ENCODE results near the gene ZYG11B. TPM values are rescaled to one million over a fixed set of nuclear protein-coding genes. Genes with fewer than 3 reads are reported as not detected.
A peak's percentile ranks its signal among the peaks of the same experiment; 100 is the strongest.

Gene ZYG11B
- polyA plus RNA-seq (2012; ENCODE audit: insufficient read depth, insufficient read length, low read depth) = 2.6 TPM

DNA sequence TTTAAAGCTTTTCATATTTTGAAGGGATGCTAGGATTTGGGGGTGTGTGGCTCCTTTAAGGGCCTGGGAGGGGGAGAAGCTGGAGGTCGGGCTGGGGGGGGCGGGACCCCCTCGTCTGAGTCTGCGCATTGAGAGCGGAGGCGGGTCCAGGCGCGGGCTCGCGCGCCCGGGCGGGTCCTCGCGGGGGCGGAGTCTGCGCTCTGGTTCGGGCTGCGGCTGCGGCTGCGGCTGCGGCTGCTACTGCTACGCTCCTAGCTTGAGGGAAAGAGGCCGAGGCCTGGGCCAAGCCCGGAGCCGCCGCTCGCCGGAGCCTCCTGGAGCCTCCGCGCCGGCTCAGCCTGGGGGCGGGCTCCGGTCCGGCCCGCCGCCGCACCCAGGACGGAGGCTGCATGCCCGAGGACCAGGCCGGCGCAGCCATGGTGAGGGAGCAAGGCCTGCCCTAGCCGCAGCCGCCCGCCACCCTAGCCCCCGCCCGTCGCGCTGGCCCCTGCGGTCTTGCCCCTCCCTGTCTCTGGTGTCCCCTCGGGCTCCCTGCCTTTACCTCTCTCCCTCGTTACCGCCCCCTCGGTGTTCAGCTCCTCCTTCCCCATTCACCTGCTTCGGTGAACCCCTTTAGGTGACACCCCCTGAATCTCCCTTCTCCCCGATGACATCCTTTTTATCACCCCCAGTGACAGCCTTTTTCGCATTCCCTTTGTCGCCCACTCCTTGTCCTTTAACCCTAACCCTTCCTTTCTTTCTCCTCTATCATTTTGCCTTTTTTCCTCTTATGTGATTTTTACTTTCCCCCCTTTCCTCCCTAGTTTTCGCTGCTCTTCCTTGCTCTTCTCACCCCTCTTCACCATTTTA lies at the start of gene ZYG11B:
ZYG11B (plus strand) TSS at position 189 of the 849 bp plus-strand sequence; CDS start at position 390, 201 bp downstream.
- Histone ChIP-seq H3K36me3 (no peaks in the 10 kb centered on the region), H3K27me3 (no peaks in the 10 kb centered on the region), H3K9me3 (no peaks in the 10 kb centered on the region), H3K4me3 (ENCODE audit: low read depth, low read length) (peak within 1 kb of the TSS; percentile 85), H3K4me1 (no peaks in the 10 kb centered on the region)
- TF ChIP-seq, protein P1, sequence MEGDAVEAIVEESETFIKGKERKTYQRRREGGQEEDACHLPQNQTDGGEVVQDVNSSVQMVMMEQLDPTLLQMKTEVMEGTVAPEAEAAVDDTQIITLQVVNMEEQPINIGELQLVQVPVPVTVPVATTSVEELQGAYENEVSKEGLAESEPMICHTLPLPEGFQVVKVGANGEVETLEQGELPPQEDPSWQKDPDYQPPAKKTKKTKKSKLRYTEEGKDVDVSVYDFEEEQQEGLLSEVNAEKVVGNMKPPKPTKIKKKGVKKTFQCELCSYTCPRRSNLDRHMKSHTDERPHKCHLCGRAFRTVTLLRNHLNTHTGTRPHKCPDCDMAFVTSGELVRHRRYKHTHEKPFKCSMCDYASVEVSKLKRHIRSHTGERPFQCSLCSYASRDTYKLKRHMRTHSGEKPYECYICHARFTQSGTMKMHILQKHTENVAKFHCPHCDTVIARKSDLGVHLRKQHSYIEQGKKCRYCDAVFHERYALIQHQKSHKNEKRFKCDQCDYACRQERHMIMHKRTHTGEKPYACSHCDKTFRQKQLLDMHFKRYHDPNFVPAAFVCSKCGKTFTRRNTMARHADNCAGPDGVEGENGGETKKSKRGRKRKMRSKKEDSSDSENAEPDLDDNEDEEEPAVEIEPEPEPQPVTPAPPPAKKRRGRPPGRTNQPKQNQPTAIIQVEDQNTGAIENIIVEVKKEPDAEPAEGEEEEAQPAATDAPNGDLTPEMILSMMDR (IDR thresholded peaks at IDR 0.05; ENCODE audit: low read depth, low read length) = no peak
- DNase-seq = peak; percentile 89

DNA sequence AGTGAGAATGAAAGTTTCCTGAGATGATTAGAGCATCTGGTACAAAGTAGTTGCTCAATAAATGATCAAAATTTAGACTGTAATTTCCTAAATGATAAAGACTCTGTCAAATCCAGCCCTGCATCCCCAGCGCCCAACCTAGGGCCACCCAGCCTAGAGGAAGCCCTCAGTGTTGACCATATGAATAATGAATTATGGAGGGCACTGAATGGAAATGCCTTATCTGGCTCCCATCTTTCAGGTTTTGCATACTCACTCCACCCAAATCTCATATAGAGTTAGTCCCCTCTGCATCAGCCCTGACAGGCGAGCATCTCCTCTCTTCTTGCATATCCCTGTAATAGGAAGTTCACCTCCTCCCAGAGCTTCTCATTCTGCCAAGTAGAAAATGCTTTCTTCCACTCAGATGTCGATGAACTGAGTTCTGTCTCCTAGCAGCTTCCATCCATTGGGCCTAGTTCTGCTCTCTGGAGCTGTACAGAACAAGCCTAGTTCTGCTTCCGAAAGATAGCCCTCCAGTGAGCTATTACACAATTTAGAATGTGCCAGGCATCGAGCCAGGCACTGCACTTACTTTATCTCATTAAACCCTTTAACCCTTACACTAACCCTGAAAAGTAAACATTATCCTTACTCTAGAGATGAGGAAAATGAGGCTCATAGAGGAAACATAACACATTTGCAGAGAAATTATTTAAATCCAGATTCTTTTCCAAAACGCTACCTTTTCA lies 49.0 kb upstream of the ZYG11B start:
- Histone ChIP-seq H3K27me3 (no peaks in the 10 kb centered on the region), H3K4me1 (no peaks in the 10 kb centered on the region), H3K4me3 (ENCODE audit: low read depth, low read length) (no peak overlapping the region), H3K36me3 (no peaks in the 10 kb centered on the region), H3K9me3 (no peaks in the 10 kb centered on the region)
- DNase-seq = no peak
- TF ChIP-seq, protein P1 (IDR thresholded peaks at IDR 0.05; ENCODE audit: low read depth, low read length) = no peak

DNA sequence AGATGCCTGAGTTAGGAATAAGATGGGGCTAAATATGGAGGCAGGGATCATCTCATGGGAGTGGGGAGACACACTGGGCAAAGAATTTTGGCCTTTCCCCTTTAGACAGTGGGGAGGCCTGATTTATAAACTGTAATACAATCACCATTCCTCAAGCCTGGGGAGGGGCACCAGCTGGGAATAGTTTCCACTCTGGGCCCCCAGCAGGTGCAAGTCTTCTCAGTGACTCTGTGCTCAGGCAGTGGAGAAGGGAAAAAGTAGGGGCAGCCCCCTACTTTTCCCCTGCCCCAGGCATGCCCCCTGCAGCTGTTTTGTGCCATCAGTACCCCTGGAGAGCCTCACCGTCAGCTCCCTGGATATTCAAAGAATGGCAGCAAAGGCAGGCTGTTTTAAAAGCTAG lies 47.2 kb upstream of the ZYG11B start:
- no peak for DNase-seq
- Histone ChIP-seq H3K27me3 (no peaks in the 10 kb centered on the region), H3K9me3 (no peaks in the 10 kb centered on the region), H3K4me1 (no peaks in the 10 kb centered on the region), H3K4me3 (ENCODE audit: low read depth, low read length) (no peak overlapping the region), H3K36me3 (no peaks in the 10 kb centered on the region)
- TF ChIP-seq, protein P1 (IDR thresholded peaks at IDR 0.05; ENCODE audit: low read depth, low read length) = no peak

DNA sequence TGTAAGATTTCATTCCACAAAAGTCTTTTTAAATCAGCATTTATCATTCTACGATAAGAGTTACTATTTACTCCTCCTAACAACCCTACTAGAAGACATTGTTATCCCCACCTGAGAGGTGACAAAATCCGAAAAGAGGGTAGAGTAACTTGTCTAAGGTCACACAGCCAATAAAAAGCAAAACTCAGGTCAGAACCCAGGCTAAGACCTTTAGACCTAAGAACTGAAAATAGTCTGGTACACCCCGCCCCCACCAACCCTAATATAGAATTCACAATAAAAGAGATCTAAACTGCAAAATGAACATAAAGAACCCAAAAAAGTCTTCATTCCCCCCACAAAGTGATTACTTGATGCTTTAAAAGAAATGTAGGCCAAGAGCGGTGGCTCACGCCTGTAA lies 46.8 kb upstream of the ZYG11B start:
- no peak for DNase-seq
- H3K4me1 ChIP-seq = no peaks in the 10 kb centered on the region
- H3K9me3 ChIP-seq = no peaks in the 10 kb centered on the region
- H3K27me3 ChIP-seq = no peaks in the 10 kb centered on the region
- no peaks in the 10 kb centered on the region for H3K36me3 ChIP-seq
- TF ChIP-seq, protein P1 (IDR thresholded peaks at IDR 0.05; ENCODE audit: low read depth, low read length) = no peak
- no peak overlapping the region for H3K4me3 ChIP-seq (ENCODE audit: low read depth, low read length)

DNA sequence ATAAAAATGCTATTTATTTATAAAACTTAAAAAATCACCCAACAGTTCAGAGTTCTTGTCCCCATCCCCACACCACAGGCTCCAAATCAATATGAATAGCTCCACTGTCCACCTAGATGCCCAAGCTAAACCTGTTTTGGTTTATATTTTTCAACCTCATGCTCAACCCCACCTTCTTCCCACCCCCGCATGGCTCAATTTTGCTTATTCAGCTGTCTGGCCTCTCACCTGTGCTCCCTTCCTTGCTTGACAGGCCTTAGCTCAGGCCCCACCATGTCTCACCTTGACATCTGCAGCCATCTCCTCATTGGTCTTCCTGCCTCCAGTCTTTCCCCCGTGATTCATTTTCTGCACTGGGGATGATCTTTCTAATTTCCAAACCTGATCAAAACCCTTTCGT lies 45.9 kb upstream of the ZYG11B start:
- Histone ChIP-seq H3K9me3 (no peaks in the 10 kb centered on the region), H3K4me3 (ENCODE audit: low read depth, low read length) (no peak overlapping the region), H3K36me3 (peaks cover 3% of the 10 kb centered on the region; the same call in 1 of the 2 replicates), H3K27me3 (no peaks in the 10 kb centered on the region), H3K4me1 (no peaks in the 10 kb centered on the region)
- TF ChIP-seq, protein P1 (IDR thresholded peaks at IDR 0.05; ENCODE audit: low read depth, low read length) = no peak
- DNase-seq = no peak

Data from BE2C (cell line).